ENCODE data around the gene GNPDA1. TPM values are rescaled to one million over a fixed set of nuclear protein-coding genes. Genes with fewer than 3 reads are reported as not detected.
A peak's percentile ranks its signal among the peaks of the same experiment; 100 is the strongest.

GNPDA1 gene
- total RNA-seq, 1 donor from 2014 or later, result 36.2 TPM

- H3K4me1 ChIP-seq, result no peaks in the 10 kb centered on the region
- H3K4me3 ChIP-seq, result no peak overlapping the region
- H3K27ac ChIP-seq, result no peak overlapping the region
- H3K27me3 ChIP-seq, result no peaks in the 10 kb centered on the region
- DNase-seq (no peak), ATAC-seq (no peak)
- H3K36me3 ChIP-seq, result peaks cover 75% of the 10 kb centered on the region
- no peaks in the 10 kb centered on the region for H3K9me3 ChIP-seq
- TF ChIP-seq CTCF (IDR thresholded peaks at IDR 0.05), result no peak
- intact Hi-C loops (cut with DNase I), result no loop called here
Measured at GRCh38 chr5:142003266-142003800, 9.5 kb downstream of the GNPDA1 start.

GRCh38 chr5:142000704-142001484 lies 11.9 kb downstream of the GNPDA1 start:
- Histone ChIP-seq H3K9me3 (no peaks in the 10 kb centered on the region), H3K4me1 (no peaks in the 10 kb centered on the region), H3K4me3 (no peak overlapping the region), H3K36me3 (peaks cover 62% of the 10 kb centered on the region), H3K27ac (no peak overlapping the region), H3K27me3 (no peaks in the 10 kb centered on the region)
- ATAC-seq (peak; percentile 31), DNase-seq (no peak)
- intact Hi-C loops (cut with DNase I), result no loop called here
- TF ChIP-seq CTCF (IDR thresholded peaks at IDR 0.05), result peak; percentile 19

DNA sequence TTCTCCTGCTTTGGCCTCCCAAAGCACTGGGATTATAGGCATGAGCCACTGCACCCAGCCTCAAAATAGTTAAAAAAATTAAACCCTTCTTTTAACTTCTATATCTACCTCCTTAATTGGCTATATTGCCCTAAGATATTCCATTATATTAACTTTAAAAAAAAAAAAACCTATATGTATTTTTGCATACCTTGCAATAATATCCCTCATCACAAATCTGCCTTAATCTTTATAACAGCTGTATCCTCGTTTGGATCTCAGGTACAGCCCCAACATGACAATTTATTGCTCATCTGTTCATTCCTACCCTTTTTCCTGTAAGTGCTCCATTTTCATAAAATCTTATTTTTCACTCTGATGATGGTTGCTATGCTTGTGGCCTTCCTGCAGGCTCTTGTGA lies 12.7 kb downstream of the GNPDA1 start:
- DNase-seq (no peak), ATAC-seq (no peak)
- no peaks in the 10 kb centered on the region for H3K27me3 ChIP-seq
- H3K36me3 ChIP-seq, result peaks cover 62% of the 10 kb centered on the region
- intact Hi-C loops (cut with DNase I), result no loop called here
- no peaks in the 10 kb centered on the region for H3K9me3 ChIP-seq
- no peak for TF ChIP-seq CTCF (IDR thresholded peaks at IDR 0.05)
- no peak overlapping the region for H3K27ac ChIP-seq
- H3K4me3 ChIP-seq, result no peak overlapping the region
- no peaks in the 10 kb centered on the region for H3K4me1 ChIP-seq

DNA sequence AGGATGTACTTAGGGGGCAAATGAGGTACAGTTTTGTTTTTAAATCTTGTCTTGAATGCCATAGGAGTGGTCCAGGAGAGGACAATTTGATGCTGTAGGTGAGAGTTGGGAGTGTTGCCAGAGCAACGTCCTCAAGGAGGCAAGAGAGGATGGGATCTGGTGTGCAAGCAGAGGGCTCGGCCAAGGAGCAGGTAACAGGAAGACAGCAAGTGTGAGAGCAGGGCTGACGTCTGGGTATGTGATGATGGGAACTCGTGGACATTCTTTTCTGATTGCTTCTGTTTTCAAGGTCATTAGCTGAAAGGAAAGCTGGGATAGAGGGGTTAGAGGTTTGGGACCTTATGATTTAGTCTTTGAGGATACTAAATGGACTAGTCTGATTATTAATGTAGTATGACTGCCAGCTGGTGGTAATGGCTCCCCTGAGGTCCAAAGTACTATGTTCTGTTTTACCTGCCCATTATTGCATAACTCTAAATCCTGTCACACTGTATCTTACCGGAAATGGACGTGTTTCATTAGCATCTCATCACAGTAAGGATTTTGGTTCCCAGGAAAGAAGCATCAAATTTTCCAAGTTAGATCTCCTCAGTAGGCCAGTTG lies 15.4 kb downstream of the GNPDA1 start:
- Histone ChIP-seq H3K4me3 (no peak overlapping the region), H3K27me3 (no peaks in the 10 kb centered on the region), H3K9me3 (no peaks in the 10 kb centered on the region), H3K27ac (no peak overlapping the region), H3K36me3 (peaks cover 56% of the 10 kb centered on the region), H3K4me1 (no peaks in the 10 kb centered on the region)
- no peak for TF ChIP-seq CTCF (IDR thresholded peaks at IDR 0.05)
- ATAC-seq (no peak), DNase-seq (no peak)
- intact Hi-C loops (cut with DNase I), result no loop called here

DNA sequence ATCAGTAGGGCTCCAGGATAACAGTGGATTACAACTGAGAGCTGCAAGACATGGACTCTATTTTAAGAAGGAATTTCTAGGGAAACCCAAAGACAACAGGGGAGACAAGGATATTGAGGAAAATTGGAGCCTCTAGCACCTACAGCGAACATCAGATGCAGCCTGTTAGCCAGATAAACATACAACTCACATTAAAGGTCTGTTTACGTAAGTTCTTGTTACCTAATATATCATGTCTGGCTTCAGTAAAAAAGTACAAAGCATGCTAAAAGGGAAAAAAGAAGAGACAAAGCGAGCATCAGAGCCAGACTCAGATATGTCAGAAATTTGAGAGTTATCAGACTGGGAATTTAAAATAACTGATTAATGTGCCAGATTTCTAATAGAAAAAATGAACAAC lies 17.2 kb downstream of the GNPDA1 start:
- H3K9me3 ChIP-seq, result no peaks in the 10 kb centered on the region
- DNase-seq (no peak), ATAC-seq (no peak)
- no peak overlapping the region for H3K27ac ChIP-seq
- peaks cover 41% of the 10 kb centered on the region for H3K36me3 ChIP-seq
- intact Hi-C loops (cut with DNase I), result no loop called here
- H3K4me1 ChIP-seq, result no peaks in the 10 kb centered on the region
- H3K27me3 ChIP-seq, result no peaks in the 10 kb centered on the region
- H3K4me3 ChIP-seq, result no peak overlapping the region
- no peak for TF ChIP-seq CTCF (IDR thresholded peaks at IDR 0.05)
